CD8-positive, alpha-beta memory T cell (primary cell): ENCODE measurements around the gene ANKRD22. TPM values are rescaled to one million over a fixed set of nuclear protein-coding genes. Genes with fewer than 3 reads are reported as not detected.

Experiments used
- CTCF ChIA-PET: fragments of 350-600 bp; sonication (Branson Sonifier 250); formaldehyde crosslinking; loops from one replicate; lab custom pipeline; 2021; ENCODE audit warnings: antibody characterized with exemption; lab: Charles Lee
- POLR2A ChIA-PET: fragments of 350-600 bp; sonication (Branson Sonifier 250); formaldehyde crosslinking; loops from one replicate; lab custom pipeline; 2021; ENCODE audit warnings: antibody characterized with exemption; lab: Charles Lee
- DNase-seq, 5 donors: peaks; one replicate each; pipeline versions ENCODE4 v3.0.0 to v3.0.0-alpha.2; 2020 to 2022; ENCODE audit warnings: mixed read lengths in 1 of 5
- H3K27ac ChIP-seq: one replicate; pipeline ENCODE4 v1.7.0; 2013; ENCODE audit warnings: low read depth, mild to moderate bottlenecking, low read length, moderate library complexity
- H3K27me3 ChIP-seq: 2 replicates; pipeline ENCODE4 v1.7.0; 2013; ENCODE audit warnings: low read length, mild to moderate bottlenecking; ENCODE audit not compliant: insufficient read depth, poor library complexity, severe bottlenecking
- H3K36me3 ChIP-seq: 2 replicates; pipeline ENCODE4 v1.7.0; 2013; ENCODE audit warnings: mild to moderate bottlenecking, low read length, moderate library complexity; ENCODE audit not compliant: insufficient read depth
- H3K4me1 ChIP-seq: 2 replicates; pipeline ENCODE4 v1.7.0; 2013; ENCODE audit warnings: mild to moderate bottlenecking, low read length, moderate library complexity; ENCODE audit not compliant: insufficient read depth
- H3K4me3 ChIP-seq: 2 replicates; pipeline ENCODE4 v1.7.0; 2013; ENCODE audit warnings: mild to moderate bottlenecking, low read length
- H3K9me3 ChIP-seq: 2 replicates; pipeline ENCODE4 v1.7.0; 2013; ENCODE audit warnings: mild to moderate bottlenecking, low read length
- H3K27ac Mint-ChIP-seq, 8 donors: one replicate each; pipeline ENCODE4 v1.8.0; 2020 to 2021; ENCODE audit warnings: mixed read lengths in 8 of 8, mild to moderate bottlenecking in 6 of 8, inconsistent platforms in 3 of 8, moderate library complexity in 3 of 8
- H3K27me3 Mint-ChIP-seq, 2 donors: one replicate each; pipeline ENCODE4 v1.8.0; 2020 to 2021; ENCODE audit warnings: mixed read lengths in 2 of 2, mild to moderate bottlenecking in 1 of 2, moderate library complexity in 1 of 2
- H3K36me3 Mint-ChIP-seq, 3 donors: one replicate each; pipeline ENCODE4 v1.8.0; 2020 to 2021; ENCODE audit warnings: mixed read lengths in 3 of 3, inconsistent platforms in 1 of 3, mild to moderate bottlenecking in 1 of 3
- H3K4me1 Mint-ChIP-seq, 3 donors: one replicate each; pipeline ENCODE4 v1.8.0; 2020 to 2021; ENCODE audit warnings: mixed read lengths in 3 of 3, inconsistent platforms in 1 of 3, mild to moderate bottlenecking in 1 of 3
- H3K4me3 Mint-ChIP-seq, 7 donors: one replicate each; pipeline ENCODE4 v1.8.0; 2020 to 2021; ENCODE audit warnings: mixed read lengths in 7 of 7, mild to moderate bottlenecking in 6 of 7, moderate library complexity in 4 of 7, inconsistent platforms in 2 of 7
- H3K9me3 Mint-ChIP-seq, 5 donors: one replicate each; pipeline ENCODE4 v1.8.0; 2020 to 2022; ENCODE audit warnings: mixed read lengths in 5 of 5, mild to moderate bottlenecking in 3 of 5, moderate library complexity in 2 of 5, inconsistent platforms in 1 of 5
- polyA plus RNA-seq: library from polyadenylated mRNA; unstranded; fragments of 300-500 nt; fragmentation: Illumina TruSeq; gene quantifications from one replicate; pipeline ENCODE4 v1.2.3, GENCODE V29; 2021
- total RNA-seq, 2 experiments: library from RNA; stranded (reverse); gene quantifications; one replicate each; pipeline ENCODE4 v1.2.3, GENCODE V29; 2021

ANKRD22 gene
- not detected for total RNA-seq
- 0.63 TPM for polyA plus RNA-seq

GRCh38 chr10:88851706-88852105, at the start of gene ANKRD22:
Gene ANKRD22, minus strand, starts transcription at chr10:88851844. Its CDS starts 237 bp downstream, at chr10:88851607.
- H3K4me3 Mint-ChIP-seq, result no peak within 1 kb of the TSS
- no peaks in the 10 kb centered on the region for H3K9me3 Mint-ChIP-seq
- Histone ChIP-seq H3K9me3 (no peaks in the 10 kb centered on the region), H3K27ac (no peak within 1 kb of the TSS), H3K4me3 (no peak within 1 kb of the TSS), H3K36me3 (no peaks in the 10 kb centered on the region), H3K4me1 (no peaks in the 10 kb centered on the region), H3K27me3 (no peaks in the 10 kb centered on the region)
- H3K4me1 Mint-ChIP-seq, result peaks cover 0 to 9% (median 4%) of the 10 kb centered on the region in 3 donors
- POLR2A ChIA-PET, result no interaction called here
- CTCF ChIA-PET, result no interaction called here
- no peaks in the 10 kb centered on the region for H3K36me3 Mint-ChIP-seq
- no peak for DNase-seq
- no peak within 1 kb of the TSS for H3K27ac Mint-ChIP-seq
- H3K27me3 Mint-ChIP-seq, result peaks cover 6 to 13% of the 10 kb centered on the region in 2 donors

- H3K4me1 ChIP-seq, result peaks cover 42% of the 10 kb centered on the region
- H3K9me3 ChIP-seq, result no peaks in the 10 kb centered on the region
- peaks cover 56 to 70% (median 70%) of the 10 kb centered on the region in 3 donors for H3K4me1 Mint-ChIP-seq
- H3K36me3 Mint-ChIP-seq, result peaks cover 5 to 55% (median 15%) of the 10 kb centered on the region in 3 donors
- ChIA-PET POLR2A (no interaction called here), CTCF (interaction anchor here (1.1 to 1.8 kb wide), 4 partner anchors 9 to 211 kb away, joined by 3 to 5 read pairs (median 4); no protein-coding TSS in a partner anchor)
- no peak overlapping the region for H3K27ac Mint-ChIP-seq
- H3K27ac ChIP-seq, result no peak overlapping the region
- no peaks in the 10 kb centered on the region for H3K27me3 ChIP-seq
- H3K4me3 ChIP-seq, result no peak overlapping the region
- no peaks in the 10 kb centered on the region for H3K27me3 Mint-ChIP-seq
- DNase-seq, result no peak
- peaks cover 24% of the 10 kb centered on the region for H3K36me3 ChIP-seq
- H3K9me3 Mint-ChIP-seq, result no peaks in the 10 kb centered on the region
- H3K4me3 Mint-ChIP-seq, result peak overlapping the region in 1 of 7 donors; percentile 15
Observed at GRCh38 chr10:88899886-88900285, 48.2 kb upstream of the ANKRD22 start.

GRCh38 chr10:88898727-88899126, 47.1 kb upstream of the ANKRD22 start:
- peaks cover 58 to 78% (median 76%) of the 10 kb centered on the region in 3 donors for H3K4me1 Mint-ChIP-seq
- Histone ChIP-seq H3K27ac (no peak overlapping the region), H3K36me3 (peaks cover 12% of the 10 kb centered on the region), H3K27me3 (no peaks in the 10 kb centered on the region), H3K4me1 (peaks cover 42% of the 10 kb centered on the region), H3K9me3 (no peaks in the 10 kb centered on the region), H3K4me3 (no peak overlapping the region)
- DNase-seq, result no peak
- POLR2A ChIA-PET, result no interaction called here
- H3K27ac Mint-ChIP-seq, result no peak overlapping the region
- no peaks in the 10 kb centered on the region for H3K27me3 Mint-ChIP-seq
- CTCF ChIA-PET, result interaction anchor here (0.7 to 1.8 kb wide), 2 partner anchors 33 to 63 kb away, joined by 3 to 5 read pairs; no protein-coding TSS in a partner anchor
- no peak overlapping the region for H3K4me3 Mint-ChIP-seq
- peaks cover 5 to 50% (median 16%) of the 10 kb centered on the region in 3 donors for H3K36me3 Mint-ChIP-seq
- no peaks in the 10 kb centered on the region for H3K9me3 Mint-ChIP-seq

- Histone ChIP-seq H3K36me3 (peaks cover 4% of the 10 kb centered on the region), H3K4me3 (no peak overlapping the region), H3K27ac (no peak overlapping the region), H3K27me3 (no peaks in the 10 kb centered on the region), H3K4me1 (peaks cover 42% of the 10 kb centered on the region), H3K9me3 (no peaks in the 10 kb centered on the region)
- DNase-seq, result no peak
- POLR2A ChIA-PET, result no interaction called here
- peak overlapping the region in 7 of 8 donors; percentile 1 to 58 (median 55) for H3K27ac Mint-ChIP-seq
- peaks cover 0 to 38% (median 12%) of the 10 kb centered on the region in 3 donors for H3K36me3 Mint-ChIP-seq
- CTCF ChIA-PET, result no interaction called here
- no peaks in the 10 kb centered on the region for H3K27me3 Mint-ChIP-seq
- no peaks in the 10 kb centered on the region for H3K9me3 Mint-ChIP-seq
- H3K4me1 Mint-ChIP-seq, result peaks cover 67 to 86% (median 82%) of the 10 kb centered on the region in 3 donors
- peak overlapping the region in 4 of 7 donors; percentile 7 to 27 (median 16) for H3K4me3 Mint-ChIP-seq
Observed at GRCh38 chr10:88896994-88897853, 45.6 kb upstream of the ANKRD22 start.

GRCh38 chr10:88896372-88896993, 44.8 kb upstream of the ANKRD22 start:
- CTCF ChIA-PET, result no interaction called here
- no peak overlapping the region for H3K4me3 ChIP-seq
- POLR2A ChIA-PET, result no interaction called here
- peaks cover 40% of the 10 kb centered on the region for H3K4me1 ChIP-seq
- no peaks in the 10 kb centered on the region for H3K36me3 ChIP-seq
- H3K9me3 ChIP-seq, result no peaks in the 10 kb centered on the region
- no peak for DNase-seq
- H3K27ac ChIP-seq, result no peak overlapping the region
- Mint-ChIP-seq H3K36me3 (peaks cover 0 to 32% (median 13%) of the 10 kb centered on the region in 3 donors), H3K9me3 (no peaks in the 10 kb centered on the region), H3K27me3 (no peaks in the 10 kb centered on the region), H3K4me1 (peaks cover 63 to 86% (median 79%) of the 10 kb centered on the region in 3 donors), H3K27ac (peak overlapping the region in 5 of 8 donors; percentile 5 to 58 (median 31)), H3K4me3 (peak overlapping the region in 1 of 7 donors; percentile 22)
- no peaks in the 10 kb centered on the region for H3K27me3 ChIP-seq

GRCh38 chr10:88895250-88895649, 43.6 kb upstream of the ANKRD22 start:
- H3K4me3 Mint-ChIP-seq, result no peak overlapping the region
- Histone ChIP-seq H3K4me1 (peaks cover 31% of the 10 kb centered on the region), H3K9me3 (no peaks in the 10 kb centered on the region), H3K4me3 (no peak overlapping the region), H3K27ac (no peak overlapping the region), H3K36me3 (no peaks in the 10 kb centered on the region), H3K27me3 (no peaks in the 10 kb centered on the region)
- H3K27ac Mint-ChIP-seq, result no peak overlapping the region
- no peak for DNase-seq
- no peaks in the 10 kb centered on the region for H3K27me3 Mint-ChIP-seq
- ChIA-PET POLR2A (interaction anchor here (0.9 kb wide), 1 partner anchor 15 kb away, joined by 5 read pairs; the partner anchor contains the start of gene STAMBPL1), CTCF (interaction anchor here (0.9 to 1.0 kb wide), 2 partner anchors 10 to 59 kb away, joined by 3 to 4 read pairs; no protein-coding TSS in a partner anchor)
- peaks cover 58 to 82% (median 79%) of the 10 kb centered on the region in 3 donors for H3K4me1 Mint-ChIP-seq
- peaks cover 0 to 26% (median 13%) of the 10 kb centered on the region in 3 donors for H3K36me3 Mint-ChIP-seq
- no peaks in the 10 kb centered on the region for H3K9me3 Mint-ChIP-seq

GRCh38 chr10:88893611-88894010, 42.0 kb upstream of the ANKRD22 start:
- Mint-ChIP-seq H3K27ac (no peak overlapping the region), H3K36me3 (peaks cover 0 to 21% (median 10%) of the 10 kb centered on the region in 3 donors), H3K4me1 (peaks cover 64 to 85% (median 82%) of the 10 kb centered on the region in 3 donors), H3K9me3 (no peaks in the 10 kb centered on the region), H3K27me3 (no peaks in the 10 kb centered on the region), H3K4me3 (no peak overlapping the region)
- Histone ChIP-seq H3K27ac (no peak overlapping the region), H3K4me3 (no peak overlapping the region), H3K27me3 (no peaks in the 10 kb centered on the region), H3K36me3 (no peaks in the 10 kb centered on the region), H3K4me1 (peaks cover 34% of the 10 kb centered on the region), H3K9me3 (no peaks in the 10 kb centered on the region)
- CTCF ChIA-PET, result interaction anchor here (1.3 kb wide), 1 partner anchor 59 kb away, joined by 3 read pairs; no protein-coding TSS in a partner anchor
- DNase-seq, result no peak
- POLR2A ChIA-PET, result no interaction called here
